Endodermal cell (in vitro differentiated cells): Measurements from ENCODE around the gene TCHH. TPM values are rescaled to one million over a fixed set of nuclear protein-coding genes. Genes with fewer than 3 reads are reported as not detected.

Experiments used
- DNase-seq: peaks from one replicate; pipeline ENCODE4 v3.0.0-alpha.2; 2017
- H3K27ac ChIP-seq: 2 replicates; pipeline ENCODE4 v1.5.1; 2013; ENCODE audit warnings: mild to moderate bottlenecking, low read depth, low read length, moderate library complexity
- H3K27me3 ChIP-seq: 2 replicates; pipeline ENCODE4 v1.6.1; 2013; ENCODE audit warnings: mild to moderate bottlenecking, low read length, moderate library complexity; ENCODE audit not compliant: insufficient read depth, control insufficient read depth, poor library complexity, severe bottlenecking
- H3K36me3 ChIP-seq: 2 replicates; pipeline ENCODE4 v1.7.0; 2013; ENCODE audit warnings: mild to moderate bottlenecking, low read length, moderate library complexity; ENCODE audit not compliant: control insufficient read depth, insufficient read depth
- H3K4me1 ChIP-seq: one replicate; pipeline ENCODE4 v1.7.0; 2013; ENCODE audit warnings: low read length; ENCODE audit not compliant: control insufficient read depth, insufficient read depth
- H3K4me3 ChIP-seq: 2 replicates; pipeline ENCODE4 v1.5.1; 2013; ENCODE audit warnings: mild to moderate bottlenecking, low read length, moderate library complexity
- H3K9ac ChIP-seq: 2 replicates; pipeline ENCODE4 v1.6.1; 2013; ENCODE audit warnings: mild to moderate bottlenecking, low read length, moderate library complexity; ENCODE audit not compliant: poor library complexity, severe bottlenecking; ENCODE audit errors: extremely low read depth
- H3K9me3 ChIP-seq: 2 replicates; pipeline ENCODE4 v1.6.1; 2013; ENCODE audit warnings: mild to moderate bottlenecking, low read length, moderate library complexity; ENCODE audit not compliant: control insufficient read depth
- H3K27ac Mint-ChIP-seq: 2 replicates; pipeline ENCODE4 v1.8.0; 2020; ENCODE audit warnings: mixed read lengths
- H3K27me3 Mint-ChIP-seq: 2 replicates; pipeline ENCODE4 v1.8.0; 2021; ENCODE audit warnings: mild to moderate bottlenecking, mixed read lengths; ENCODE audit not compliant: insufficient read depth
- H3K36me3 Mint-ChIP-seq: 2 replicates; pipeline ENCODE4 v1.8.0; 2020; ENCODE audit warnings: low read depth, mixed read lengths
- H3K4me1 Mint-ChIP-seq: 2 replicates; pipeline ENCODE4 v1.8.0; 2020; ENCODE audit warnings: mixed read lengths
- H3K4me3 Mint-ChIP-seq: 2 replicates; pipeline ENCODE4 v1.8.0; 2020; ENCODE audit warnings: mild to moderate bottlenecking, moderate library complexity, mixed read lengths
- H3K9me3 Mint-ChIP-seq: 2 replicates; pipeline ENCODE4 v1.8.0; 2020; ENCODE audit warnings: mild to moderate bottlenecking, mixed read lengths
- WGBS, 2 experiments: methylation state at CpG; one replicate each; pipeline versions ENCODE4 v1.1.5 to v1.1.7; 2013; ENCODE audit warnings: missing lambda C conversion rate in 2 of 2, mixed read lengths in 1 of 2; ENCODE audit not compliant: insufficient coverage in 1 of 2, insufficient read length in 1 of 2; 5-methylcytosine and 5-hydroxymethylcytosine counted together
- total RNA-seq, 2 donors: library from RNA; stranded (reverse); fragmentation: NEBNext Ultra II Directional in 1 of 2; extraction: Animal tissue kit (Norgen Biotek cat#: 25700) in 1 of 2; gene quantifications; 2 replicates in 1 of 2; 3 replicates in 1 of 2; pipeline ENCODE4 v1.2.1, GENCODE V29; 2021
- TF ChIP-seq, protein P1 (sequence below): fragments of 200-600 bp; sonication (generic); conservative IDR thresholded peaks from 2 replicates; pipeline ENCODE4 v1.5.0; 2021; ENCODE audit warnings: antibody characterized with exemption, mild to moderate bottlenecking

Gene TCHH
- total RNA-seq, 2 donors from 2014 or later, result 0.09 TPM

DNA sequence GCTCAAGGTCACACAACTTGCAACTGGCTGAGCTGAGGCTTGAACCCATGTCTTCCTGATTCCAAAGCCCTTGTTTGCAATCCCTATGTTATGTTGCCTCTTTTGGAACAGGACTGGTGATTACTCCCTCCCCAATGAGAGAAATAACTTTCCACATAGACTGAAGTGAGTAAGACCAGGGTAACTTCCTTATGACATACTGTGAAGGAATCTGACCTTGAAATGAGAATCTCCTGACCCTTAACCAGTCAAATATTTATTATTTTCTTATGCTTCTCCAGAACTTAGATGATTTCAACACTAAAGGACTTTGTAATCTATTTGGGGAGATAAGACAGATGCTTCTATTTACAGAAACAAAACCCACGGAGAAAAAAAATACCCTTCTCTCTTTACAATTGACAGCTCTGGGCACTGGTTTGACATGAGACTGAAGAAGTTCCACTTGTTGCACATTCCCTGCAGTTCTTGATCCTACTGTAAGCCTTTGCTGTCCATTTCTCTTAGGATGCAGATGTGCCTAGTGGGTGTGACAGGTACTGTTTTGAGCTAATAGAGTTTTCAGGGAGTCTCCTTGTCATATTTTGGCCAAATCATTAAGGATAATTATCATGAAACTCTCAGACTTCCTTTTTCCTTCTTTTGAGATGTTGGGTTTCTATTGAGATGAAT is 47.7 kb upstream of the TCHH start:
- H3K4me3 Mint-ChIP-seq, result no peak overlapping the region
- H3K27ac Mint-ChIP-seq, result no peak overlapping the region
- peaks cover 10% of the 10 kb centered on the region for H3K27me3 Mint-ChIP-seq
- no peaks in the 10 kb centered on the region for H3K9me3 Mint-ChIP-seq
- Histone ChIP-seq H3K27me3 (no peaks in the 10 kb centered on the region), H3K36me3 (no peaks in the 10 kb centered on the region), H3K9me3 (peaks cover 12% of the 10 kb centered on the region), H3K27ac (no peak overlapping the region), H3K4me3 (no peak overlapping the region), H3K9ac (no peak overlapping the region), H3K4me1 (no peaks in the 10 kb centered on the region)
- no peak for DNase-seq
- TF ChIP-seq, protein P1, sequence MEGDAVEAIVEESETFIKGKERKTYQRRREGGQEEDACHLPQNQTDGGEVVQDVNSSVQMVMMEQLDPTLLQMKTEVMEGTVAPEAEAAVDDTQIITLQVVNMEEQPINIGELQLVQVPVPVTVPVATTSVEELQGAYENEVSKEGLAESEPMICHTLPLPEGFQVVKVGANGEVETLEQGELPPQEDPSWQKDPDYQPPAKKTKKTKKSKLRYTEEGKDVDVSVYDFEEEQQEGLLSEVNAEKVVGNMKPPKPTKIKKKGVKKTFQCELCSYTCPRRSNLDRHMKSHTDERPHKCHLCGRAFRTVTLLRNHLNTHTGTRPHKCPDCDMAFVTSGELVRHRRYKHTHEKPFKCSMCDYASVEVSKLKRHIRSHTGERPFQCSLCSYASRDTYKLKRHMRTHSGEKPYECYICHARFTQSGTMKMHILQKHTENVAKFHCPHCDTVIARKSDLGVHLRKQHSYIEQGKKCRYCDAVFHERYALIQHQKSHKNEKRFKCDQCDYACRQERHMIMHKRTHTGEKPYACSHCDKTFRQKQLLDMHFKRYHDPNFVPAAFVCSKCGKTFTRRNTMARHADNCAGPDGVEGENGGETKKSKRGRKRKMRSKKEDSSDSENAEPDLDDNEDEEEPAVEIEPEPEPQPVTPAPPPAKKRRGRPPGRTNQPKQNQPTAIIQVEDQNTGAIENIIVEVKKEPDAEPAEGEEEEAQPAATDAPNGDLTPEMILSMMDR, result no peak
- H3K4me1 Mint-ChIP-seq, result no peaks in the 10 kb centered on the region
- H3K36me3 Mint-ChIP-seq, result no peaks in the 10 kb centered on the region
- WGBS, 2 experiments, result 59% methylated on average over 1 of the region's 1 CpG; no CpG with 5 or more reads in 1 of the 2 experiments

DNA sequence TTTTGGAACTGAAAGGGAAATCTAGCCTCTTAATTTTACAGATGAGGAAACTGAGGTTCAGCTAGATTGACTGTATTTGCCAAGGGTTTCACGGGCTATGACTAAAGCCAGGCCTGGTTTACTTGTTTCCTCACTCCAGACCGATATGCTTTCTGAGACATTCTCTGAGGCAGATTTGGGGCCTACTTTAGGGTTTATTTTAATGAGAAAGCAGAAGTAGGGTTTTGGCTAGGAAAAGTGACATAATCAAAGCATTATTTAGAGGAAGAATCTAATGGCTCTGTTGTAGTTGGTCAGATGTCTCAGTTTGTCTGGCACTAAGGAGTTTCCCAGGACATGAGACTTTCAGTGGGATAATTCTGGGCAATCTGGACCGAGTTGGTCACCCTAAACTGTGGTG is 45.3 kb upstream of the TCHH start:
- DNase-seq, result no peak
- Histone ChIP-seq H3K4me3 (no peak overlapping the region), H3K9ac (no peak overlapping the region), H3K27ac (no peak overlapping the region), H3K36me3 (no peaks in the 10 kb centered on the region), H3K9me3 (peaks cover 27% of the 10 kb centered on the region), H3K27me3 (no peaks in the 10 kb centered on the region), H3K4me1 (no peaks in the 10 kb centered on the region)
- H3K27ac Mint-ChIP-seq, result no peak overlapping the region
- no peaks in the 10 kb centered on the region for H3K9me3 Mint-ChIP-seq
- no peak overlapping the region for H3K4me3 Mint-ChIP-seq
- no peaks in the 10 kb centered on the region for H3K36me3 Mint-ChIP-seq
- WGBS, 2 experiments, result 53 to 66% methylated on average over 3 of the region's 3 CpGs
- TF ChIP-seq, protein P1, result no peak
- peaks cover 3% of the 10 kb centered on the region for H3K27me3 Mint-ChIP-seq
- H3K4me1 Mint-ChIP-seq, result no peaks in the 10 kb centered on the region

DNA sequence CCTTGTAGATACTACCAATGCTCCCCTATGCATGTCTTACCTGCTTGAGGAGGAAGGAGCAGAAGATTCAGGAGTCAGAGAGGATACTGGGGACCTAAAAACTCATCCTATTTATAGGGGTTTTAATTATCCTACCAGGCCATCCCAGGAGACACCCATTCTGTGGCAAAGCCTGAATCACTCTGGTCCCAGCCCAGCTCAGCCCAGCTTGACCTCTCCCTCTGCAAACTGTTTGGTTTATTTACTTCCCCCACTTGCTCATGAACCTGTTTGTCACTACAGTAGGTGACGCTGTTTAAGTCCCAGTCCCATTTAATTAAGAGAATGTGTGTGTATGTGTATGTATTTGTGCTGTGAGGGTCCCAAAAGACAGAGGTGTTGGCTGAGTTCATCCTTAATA is 43.9 kb upstream of the TCHH start, which contains the start of gene RPTN:
Gene RPTN (minus strand): TSS at position 85 of the 400 bp plus-strand sequence. CDS start 1,339 bp downstream, outside the sequence.
- Histone ChIP-seq H3K36me3 (no peaks in the 10 kb centered on the region), H3K27me3 (no peaks in the 10 kb centered on the region), H3K27ac (no peak within 1 kb of the TSS), H3K4me3 (no peak within 1 kb of the TSS), H3K9me3 (peaks cover 29% of the 10 kb centered on the region), H3K9ac (no peak within 1 kb of the TSS), H3K4me1 (no peaks in the 10 kb centered on the region)
- Mint-ChIP-seq H3K27me3 (peaks cover 3% of the 10 kb centered on the region), H3K27ac (no peak within 1 kb of the TSS), H3K36me3 (no peaks in the 10 kb centered on the region), H3K4me3 (no peak within 1 kb of the TSS), H3K4me1 (no peaks in the 10 kb centered on the region), H3K9me3 (no peaks in the 10 kb centered on the region)
- WGBS, 2 experiments, result 56 to 83% methylated on average over 1 of the region's 1 CpG
- TF ChIP-seq, protein P1, result no peak
- no peak for DNase-seq
